PC-9 (cell line): Measurements from ENCODE around the gene TEC. TPM values are rescaled to one million over a fixed set of nuclear protein-coding genes. Genes with fewer than 3 reads are reported as not detected.
"Not testable (repeated sequence)": the region's sequence is repeated elsewhere in the genome, so short reads cannot be mapped to it uniquely, and the experiment has no call there.

Source experiments
- Bru-seq: library from RNA; stranded (reverse); fragments of 400-500 nt; gene quantifications from one replicate; lab custom pipeline; 2021; lab: Mats Ljungman, UMichigan
- BruChase-seq, 2 experiments: library from RNA; stranded (reverse); fragments of 400-500 nt; gene quantifications; one replicate each; lab custom pipeline; 2021; lab: Mats Ljungman, UMichigan
- BruUV-seq: library from RNA; stranded (reverse); fragments of 400-500 nt; replicated peaks from 2 replicates; lab custom pipeline; 2021; lab: Mats Ljungman, UMichigan
- CTCF ChIA-PET: fragments of 300-600 bp; sonication (Branson Sonifier 250); formaldehyde crosslinking; loops from one replicate; lab custom pipeline; 2022; ENCODE audit warnings: antibody characterized with exemption; lab: Charles Lee
- POLR2A ChIA-PET: fragments of 300-600 bp; sonication (Branson Sonifier 250); formaldehyde crosslinking; loops from one replicate; lab custom pipeline; 2022; ENCODE audit warnings: antibody characterized with exemption; ENCODE audit not compliant: unreplicated experiment; lab: Charles Lee
- DNase-seq, 2 experiments: peaks; one replicate each; pipeline versions ENCODE4 v3.0.0 to v3.0.0-alpha.2; 2015 to 2022; ENCODE audit warnings: mixed read lengths in 1 of 2
- H2AFZ ChIP-seq: fragments of 200-600 bp; sonication (generic); 2 replicates; pipeline ENCODE4 v1.8.1; 2017; ENCODE audit warnings: antibody characterized with exemption
- H3F3A ChIP-seq: fragments of 200-600 bp; sonication (generic); 2 replicates; pipeline ENCODE4 v1.8.1; 2017; ENCODE audit warnings: antibody characterized with exemption, mild to moderate bottlenecking, low read depth; ENCODE audit not compliant: insufficient read depth
- H3K27ac ChIP-seq: fragments of 200-600 bp; sonication (generic); 2 replicates; pipeline ENCODE4 v1.6.1; 2016; ENCODE audit warnings: mixed run types
- H3K27me3 ChIP-seq: fragments of 200-600 bp; sonication (generic); 2 replicates; pipeline ENCODE4 v1.6.1; 2016; ENCODE audit warnings: low read depth, mixed run types; ENCODE audit not compliant: insufficient read depth
- H3K36me3 ChIP-seq: fragments of 200-600 bp; sonication (generic); 2 replicates; pipeline ENCODE4 v1.6.1; 2016; ENCODE audit warnings: low read depth, mixed run types
- H3K4me1 ChIP-seq: fragments of 200-600 bp; sonication (generic); replicated peaks from 2 replicates; pipeline ENCODE4 v1.6.1; 2016; ENCODE audit warnings: mixed run types; ENCODE audit not compliant: insufficient read depth
- H3K4me2 ChIP-seq: fragments of 200-600 bp; sonication (generic); 2 replicates; pipeline ENCODE4 v1.6.1; 2017; ENCODE audit warnings: mixed run types
- H3K4me3 ChIP-seq: fragments of 200-600 bp; sonication (generic); 2 replicates; pipeline ENCODE4 v1.6.1; 2016; ENCODE audit warnings: mixed run types
- H3K79me2 ChIP-seq: fragments of 200-600 bp; sonication (generic); 2 replicates; pipeline ENCODE4 v1.6.1; 2017; ENCODE audit warnings: low read depth, mixed run types
- H3K9me2 ChIP-seq: fragments of 200-600 bp; sonication (generic); 2 replicates; pipeline ENCODE4 v1.8.1; 2017; ENCODE audit warnings: mild to moderate bottlenecking; ENCODE audit not compliant: insufficient read depth
- H3K9me3 ChIP-seq: fragments of 200-600 bp; sonication (generic); 2 replicates; pipeline ENCODE4 v1.8.1; 2016; ENCODE audit warnings: low read depth; ENCODE audit not compliant: insufficient read depth
- H4K20me1 ChIP-seq: fragments of 200-600 bp; sonication (generic); 2 replicates; pipeline ENCODE4 v1.8.1; 2017; ENCODE audit not compliant: insufficient read depth
- EZH2 ChIP-seq: fragments of 200-600 bp; sonication (generic); IDR thresholded peaks from 2 replicates; pipeline ENCODE4 v1.8.0; 2017; ENCODE audit warnings: antibody characterized with exemption, low read depth
- intact Hi-C: fragments of 100-400 bp; cut with micrococcal nuclease; formaldehyde crosslinking; loops from one replicate; pipeline ENCODE4 v1.10.0; 2022; ENCODE audit not compliant: unreplicated experiment
- long read RNA-seq: library from polyadenylated mRNA; stranded (forward); transcript quantifications from one replicate; pipeline ENCODE4 v2.0.0, GENCODE V29; 2022
- total RNA-seq: library from RNA; stranded (reverse); gene quantifications from 2 replicates; pipeline ENCODE4 v1.2.3, GENCODE V29; 2021
- TF ChIP-seq, protein P1 (sequence below): fragments of 200-600 bp; sonication (generic); conservative IDR thresholded peaks from 2 replicates; pipeline ENCODE4 v1.6.1; 2017; ENCODE audit warnings: mixed run types, antibody characterized with exemption, mild to moderate bottlenecking, moderate library complexity

TEC gene
- total RNA-seq (6.2 and 6.6 TPM in 2 replicates), Bru-seq, nascent RNA (percentile 75 among the genes with signal in this experiment), BruChase-seq, experiment 1, labeled RNA remaining after a 2-hour chase (percentile 67 among the genes with signal in this experiment), BruChase-seq, experiment 2, labeled RNA remaining after a 6-hour chase (percentile 51 among the genes with signal in this experiment)
- long read RNA-seq, partial matches to known transcripts = 2 of 13 reads
- long read RNA-seq, other reads (novel, unspliced or antisense) = 7 of 13 reads

GRCh38 chr4:48268956-48269860 is at the start of gene TEC:
Gene TEC (minus strand): TSS chr4:48269838. CDS start chr4:48228614, 41,224 bp downstream.
- Histone ChIP-seq H3K79me2 (peaks cover 39% of the 10 kb centered on the region), H4K20me1 (no peaks in the 10 kb centered on the region), H3K4me1 (peaks cover 23% of the 10 kb centered on the region), H3K4me3 (peak within 1 kb of the TSS; percentile 92), H3K27me3 (no peaks in the 10 kb centered on the region), H3K27ac (peak within 1 kb of the TSS; percentile 97), H3K9me2 (no peaks in the 10 kb centered on the region), H3K36me3 (no peaks in the 10 kb centered on the region), H3K4me2 (peak within 1 kb of the TSS; percentile 93), H3F3A (peaks cover 26% of the 10 kb centered on the region), H3K9me3 (no peaks in the 10 kb centered on the region; the same call in 1 of the 2 replicates), H2AFZ (peak within 1 kb of the TSS; percentile 97)
- TF ChIP-seq, protein P1, sequence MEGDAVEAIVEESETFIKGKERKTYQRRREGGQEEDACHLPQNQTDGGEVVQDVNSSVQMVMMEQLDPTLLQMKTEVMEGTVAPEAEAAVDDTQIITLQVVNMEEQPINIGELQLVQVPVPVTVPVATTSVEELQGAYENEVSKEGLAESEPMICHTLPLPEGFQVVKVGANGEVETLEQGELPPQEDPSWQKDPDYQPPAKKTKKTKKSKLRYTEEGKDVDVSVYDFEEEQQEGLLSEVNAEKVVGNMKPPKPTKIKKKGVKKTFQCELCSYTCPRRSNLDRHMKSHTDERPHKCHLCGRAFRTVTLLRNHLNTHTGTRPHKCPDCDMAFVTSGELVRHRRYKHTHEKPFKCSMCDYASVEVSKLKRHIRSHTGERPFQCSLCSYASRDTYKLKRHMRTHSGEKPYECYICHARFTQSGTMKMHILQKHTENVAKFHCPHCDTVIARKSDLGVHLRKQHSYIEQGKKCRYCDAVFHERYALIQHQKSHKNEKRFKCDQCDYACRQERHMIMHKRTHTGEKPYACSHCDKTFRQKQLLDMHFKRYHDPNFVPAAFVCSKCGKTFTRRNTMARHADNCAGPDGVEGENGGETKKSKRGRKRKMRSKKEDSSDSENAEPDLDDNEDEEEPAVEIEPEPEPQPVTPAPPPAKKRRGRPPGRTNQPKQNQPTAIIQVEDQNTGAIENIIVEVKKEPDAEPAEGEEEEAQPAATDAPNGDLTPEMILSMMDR = no peak
- no peak for TF ChIP-seq EZH2
- ChIA-PET POLR2A (interaction anchor here (0.5 kb wide), 1 partner anchor 177 kb away, joined by 26 read pairs; no protein-coding TSS in a partner anchor), CTCF (no interaction called here)
- BruUV-seq = TSS peak; percentile 49
- intact Hi-C loops = loop anchor here (1.0 to 5.0 kb wide), 3 partner anchors 73 to 357 kb away; partner anchors contain the start of genes NFXL1 and SLAIN2
- DNase-seq = peak; percentile 69 to 74

DNA sequence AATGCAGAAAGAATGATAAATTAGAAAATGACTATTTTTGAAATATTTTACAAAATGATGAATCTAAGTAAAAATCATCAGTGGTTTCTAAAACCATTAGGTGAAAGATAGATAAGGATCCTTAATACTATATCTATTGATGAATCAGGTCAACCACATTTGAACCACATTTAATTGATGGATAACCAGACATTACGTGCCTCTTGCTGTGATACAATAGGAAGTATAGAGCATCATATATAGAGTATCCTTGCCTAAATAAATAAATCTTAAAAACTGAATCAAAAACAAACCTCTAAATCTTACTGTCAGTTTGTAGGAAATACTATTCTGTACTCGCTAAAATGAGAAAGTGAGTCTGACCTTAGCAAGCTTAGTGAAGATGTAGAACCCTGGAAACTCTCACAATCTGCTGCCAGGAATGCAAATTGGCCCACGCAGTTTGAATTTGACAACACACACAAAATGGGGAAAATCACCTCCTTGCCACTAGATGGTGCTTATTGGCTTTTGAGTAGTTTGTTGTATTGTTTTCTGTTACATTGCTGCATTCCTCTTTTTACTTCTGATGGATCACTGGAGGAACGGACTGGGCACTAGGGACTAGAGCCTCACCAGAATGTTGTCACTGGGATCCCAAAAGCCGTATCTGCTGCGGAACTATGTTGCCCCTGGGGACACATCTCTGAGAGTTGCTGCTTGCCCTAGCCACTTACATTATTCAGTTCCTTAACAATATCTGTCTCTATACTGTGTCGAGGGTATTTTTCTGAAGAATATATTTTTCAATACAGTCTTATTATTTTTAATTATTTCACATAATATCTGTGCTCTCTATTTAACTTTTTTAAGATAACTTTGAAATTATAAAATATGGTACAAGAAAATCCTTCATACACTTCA is 46.3 kb upstream of the TEC start:
- ChIA-PET CTCF (no interaction called here), POLR2A (no interaction called here)
- BruUV-seq = no TSS peak
- Histone ChIP-seq H2AFZ (no peak overlapping the region), H4K20me1 (no peaks in the 10 kb centered on the region), H3F3A (no peaks in the 10 kb centered on the region), H3K9me3 (no peaks in the 10 kb centered on the region), H3K27ac (no peak overlapping the region), H3K4me2 (no peak overlapping the region), H3K4me3 (no peak overlapping the region), H3K79me2 (no peaks in the 10 kb centered on the region), H3K27me3 (no peaks in the 10 kb centered on the region), H3K9me2 (no peaks in the 10 kb centered on the region), H3K36me3 (no peaks in the 10 kb centered on the region), H3K4me1 (no peaks in the 10 kb centered on the region)
- intact Hi-C loops = loop anchor here (1.0 to 10.0 kb wide), 3 partner anchors 69 to 230 kb away; no protein-coding TSS in a partner anchor
- peak; percentile 21 to 59 for DNase-seq
- TF ChIP-seq, protein P1 = peak; percentile 77
- TF ChIP-seq EZH2 = no peak

DNA sequence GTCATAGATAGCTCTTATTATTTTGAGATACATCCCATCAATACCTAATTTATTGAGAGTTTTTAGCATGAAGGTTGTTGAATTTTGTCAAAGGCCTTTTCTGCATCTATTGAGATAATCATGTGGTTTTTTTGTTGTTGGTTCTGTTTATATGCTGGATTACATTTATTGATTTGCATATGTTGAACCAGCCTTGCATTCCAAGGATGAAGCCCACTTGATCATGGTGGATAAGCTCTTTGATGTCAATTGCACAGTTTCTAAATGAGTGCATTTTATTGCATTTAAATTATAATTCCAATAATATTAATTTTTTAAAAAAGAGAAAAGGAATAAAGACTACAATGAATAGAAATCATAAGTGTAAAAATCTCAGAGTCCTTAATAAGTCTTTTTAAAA is 45.1 kb upstream of the TEC start:
- H3K36me3 ChIP-seq, DNase-seq, H3K9me3 ChIP-seq, BruUV-seq, CTCF ChIA-PET, H3K79me2 ChIP-seq, H3F3A ChIP-seq, POLR2A ChIA-PET, H3K27ac ChIP-seq, H3K9me2 ChIP-seq, H3K4me3 ChIP-seq, H2AFZ ChIP-seq, H3K4me1 ChIP-seq, H3K27me3 ChIP-seq, H4K20me1 ChIP-seq, H3K4me2 ChIP-seq: not testable (repeated sequence)
- intact Hi-C loops = loop anchor here (10.0 kb wide), 2 partner anchors 70 to 120 kb away; no protein-coding TSS in a partner anchor
